H1 (cell line): Measurements from ENCODE around the gene NT5C. TPM values are rescaled to one million over a fixed set of nuclear protein-coding genes. Genes with fewer than 3 reads are reported as not detected.

Experiments used
- CTCF ChIA-PET: fragments of 300-600 bp; sonication (Branson Sonifier 250); formaldehyde crosslinking; loops from one replicate; lab custom pipeline; 2021; ENCODE audit not compliant: partially characterized antibody; lab: Charles Lee
- POLR2A ChIA-PET: fragments of 300-600 bp; sonication (Branson Sonifier 250); formaldehyde crosslinking; loops from one replicate; lab custom pipeline; 2021; ENCODE audit warnings: inconsistent platforms; ENCODE audit not compliant: partially characterized antibody; lab: Charles Lee
- DNase-seq, 2 experiments: peaks; one replicate each; pipeline versions ENCODE4 v3.0.0 to v3.0.0-alpha.2; 2010 to 2022; ENCODE audit warnings: low spot score in 2 of 2, low read depth in 1 of 2, mixed read lengths in 1 of 2
- FAIRE-seq: peaks from 2 replicates; lab custom pipeline; 2011; peaks lifted over from hg19 to GRCh38; lab: Jason Lieb, UNC
- H2AFZ ChIP-seq: 2 replicates; pipeline ENCODE4 v1.8.1; 2012; ENCODE audit warnings: low read length, inconsistent platforms
- H2AK5ac ChIP-seq: 2 replicates; pipeline ENCODE4 v1.6.1; 2013; ENCODE audit warnings: low read depth, low read length
- H2BK120ac ChIP-seq: replicated peaks from 2 replicates; pipeline ENCODE3; 2013; ENCODE audit warnings: low read depth, low read length, inconsistent platforms
- H2BK12ac ChIP-seq: 2 replicates; pipeline ENCODE4 v1.6.1; 2013; ENCODE audit warnings: low read depth, low read length
- H2BK15ac ChIP-seq: 2 replicates; pipeline ENCODE4 v1.6.1; 2013; ENCODE audit warnings: low read length
- H2BK20ac ChIP-seq: 2 replicates; pipeline ENCODE4 v1.6.1; 2013; ENCODE audit warnings: low read length
- H2BK5ac ChIP-seq: 2 replicates; pipeline ENCODE4 v1.6.1; 2013; ENCODE audit warnings: low read depth, low read length
- H3K14ac ChIP-seq: 2 replicates; pipeline ENCODE4 v1.6.1; 2013; ENCODE audit warnings: inconsistent platforms; ENCODE audit not compliant: insufficient read length
- H3K18ac ChIP-seq: 2 replicates; pipeline ENCODE4 v1.6.1; 2013; ENCODE audit warnings: low read length; ENCODE audit errors: extremely low read depth
- H3K23ac ChIP-seq: 2 replicates; pipeline ENCODE4 v1.6.1; 2013; ENCODE audit warnings: inconsistent platforms; ENCODE audit not compliant: insufficient read length
- H3K23me2 ChIP-seq: 2 replicates; pipeline ENCODE4 v1.6.1; 2013; ENCODE audit warnings: low read depth, low read length
- H3K27ac ChIP-seq: 2 replicates; pipeline ENCODE4 v1.6.1; 2011; ENCODE audit warnings: low read depth, low read length, inconsistent platforms
- H3K27me3 ChIP-seq, 4 experiments: replicated peaks in 1 of 4; 1 replicate in 1 of 4; 2 replicates in 3 of 4; pipeline versions ENCODE4 v1.6.1 to v1.8.1; 2011 to 2013; ENCODE audit warnings: low read length in 3 of 4, mild to moderate bottlenecking in 3 of 4, inconsistent platforms in 2 of 4, mixed read lengths in 2 of 4, moderate library complexity in 1 of 4; ENCODE audit not compliant: control insufficient read depth in 3 of 4, insufficient read depth in 3 of 4; ENCODE audit errors: extremely low read depth in 1 of 4
- H3K36me3 ChIP-seq, 4 experiments: 2 replicates each; pipeline versions ENCODE4 v1.6.1 to v1.8.1; 2011 to 2013; ENCODE audit warnings: mild to moderate bottlenecking in 4 of 4, low read length in 3 of 4, moderate library complexity in 2 of 4, control low read depth in 1 of 4, inconsistent platforms in 1 of 4; ENCODE audit not compliant: insufficient read depth in 4 of 4, control insufficient read depth in 2 of 4
- H3K4ac ChIP-seq: replicated peaks from 2 replicates; pipeline ENCODE3; 2013; ENCODE audit warnings: low read length, low read depth, mixed read lengths, inconsistent platforms; ENCODE audit not compliant: insufficient read length
- H3K4me1 ChIP-seq, 4 experiments: replicated peaks in 1 of 4; 1 replicate in 1 of 4; 2 replicates in 3 of 4; pipeline versions ENCODE4 v1.6.1 to v1.8.1; 2011 to 2013; ENCODE audit warnings: low read length in 3 of 4, inconsistent platforms in 2 of 4, mixed read lengths in 1 of 4; ENCODE audit not compliant: insufficient read depth in 4 of 4, control insufficient read depth in 3 of 4
- H3K4me2 ChIP-seq, 2 experiments: 2 replicates each; pipeline versions ENCODE4 v1.6.1 to v1.8.1; 2011 to 2013; ENCODE audit warnings: low read depth in 2 of 2, low read length in 2 of 2, control low read depth in 1 of 2, inconsistent platforms in 1 of 2, mild to moderate bottlenecking in 1 of 2; ENCODE audit not compliant: insufficient read depth in 1 of 2
- H3K4me3 ChIP-seq, 4 experiments: fragments of 200-600, 300-600 bp in 1 of 4; sonication (generic), shearing (Covaris generic), sonication (Bioruptor Twin) in 1 of 4; 2 replicates each; pipeline versions ENCODE4 v1.5.1 to v1.8.1; 2011 to 2016; ENCODE audit warnings: low read length in 4 of 4, low read depth in 3 of 4, control low read depth in 2 of 4, inconsistent platforms in 2 of 4, mild to moderate bottlenecking in 2 of 4, mixed read lengths in 1 of 4, moderate library complexity in 1 of 4; ENCODE audit not compliant: insufficient read depth in 2 of 4; ENCODE audit errors: extremely low read depth in 1 of 4
- H3K56ac ChIP-seq: replicated peaks from 2 replicates; pipeline ENCODE3; 2013; ENCODE audit warnings: low read depth, mild to moderate bottlenecking, mixed read lengths, low read length, inconsistent platforms; ENCODE audit not compliant: insufficient read length
- H3K79me1 ChIP-seq: 2 replicates; pipeline ENCODE4 v1.6.1; 2013; ENCODE audit warnings: low read depth, low read length, control low read depth
- H3K79me2 ChIP-seq, 2 experiments: 2 replicates each; pipeline versions ENCODE4 v1.6.1 to v1.8.1; 2012 to 2013; ENCODE audit warnings: low read length in 2 of 2, mild to moderate bottlenecking in 2 of 2, inconsistent platforms in 1 of 2; ENCODE audit not compliant: insufficient read depth in 2 of 2, control insufficient read depth in 1 of 2
- H3K9ac ChIP-seq, 4 experiments: replicated peaks in 1 of 4; 1 replicate in 1 of 4; 2 replicates in 3 of 4; pipeline versions ENCODE4 v1.6.1 to v1.8.1; 2011 to 2013; ENCODE audit warnings: low read depth in 3 of 4, low read length in 3 of 4, control low read depth in 2 of 4, mild to moderate bottlenecking in 2 of 4, moderate library complexity in 2 of 4, inconsistent platforms in 1 of 4; ENCODE audit errors: extremely low read depth in 1 of 4
- H3K9me3 ChIP-seq, 2 experiments: 2 replicates each; pipeline versions ENCODE4 v1.6.1 to v1.8.1; 2012 to 2013; ENCODE audit warnings: mild to moderate bottlenecking in 2 of 2, moderate library complexity in 2 of 2, control low read depth in 1 of 2, inconsistent platforms in 1 of 2, low read depth in 1 of 2, low read length in 1 of 2, mixed read lengths in 1 of 2; ENCODE audit not compliant: insufficient read depth in 2 of 2
- H4K20me1 ChIP-seq, 2 experiments: replicated peaks in 1 of 2; 2 replicates each; pipeline versions ENCODE3 to v1.8.1; 2011 to 2013; ENCODE audit warnings: inconsistent platforms in 2 of 2, low read length in 2 of 2, mild to moderate bottlenecking in 1 of 2; ENCODE audit not compliant: insufficient read depth in 2 of 2, control insufficient read depth in 1 of 2
- H4K5ac ChIP-seq: 2 replicates; pipeline ENCODE4 v1.6.1; 2013; ENCODE audit warnings: low read length, low read depth, mixed read lengths, inconsistent platforms; ENCODE audit not compliant: insufficient read length
- H4K8ac ChIP-seq: 2 replicates; pipeline ENCODE4 v1.8.0; 2013; ENCODE audit warnings: mild to moderate bottlenecking, moderate library complexity, low read length, inconsistent platforms; ENCODE audit not compliant: insufficient read depth; ENCODE audit errors: extremely low read depth
- H4K91ac ChIP-seq: replicated peaks from 2 replicates; pipeline ENCODE3; 2013; ENCODE audit warnings: low read length, mixed read lengths, inconsistent platforms; ENCODE audit not compliant: insufficient read length
- CTCF ChIP-seq, 3 experiments: IDR thresholded peaks; 1 replicate in 2 of 3; 2 replicates in 1 of 3; pipeline versions ENCODE4 v1.5.1 to v1.6.1; 2011; ENCODE audit warnings: low read length in 3 of 3, mild to moderate bottlenecking in 3 of 3, inconsistent platforms in 2 of 3, low read depth in 1 of 3, moderate library complexity in 1 of 3; ENCODE audit not compliant: insufficient read depth in 1 of 3; ENCODE audit errors: control extremely low read depth in 1 of 3
- GABPA ChIP-seq: IDR thresholded peaks from 2 replicates; pipeline ENCODE4 v1.6.1; 2011; ENCODE audit warnings: mild to moderate bottlenecking, low read length, moderate library complexity, borderline replicate concordance; ENCODE audit not compliant: insufficient read depth
- GTF2F1 ChIP-seq: IDR thresholded peaks from 2 replicates; pipeline ENCODE4 v1.6.1; 2012; ENCODE audit warnings: low read depth, low read length, improper control_type of control experiment, borderline replicate concordance
- KDM4A ChIP-seq: IDR thresholded peaks from one replicate; pipeline ENCODE4 v1.7.1; 2012; ENCODE audit warnings: low read depth, mild to moderate bottlenecking, moderate library complexity, low read length, inconsistent platforms; ENCODE audit not compliant: severe bottlenecking
- PHF8 ChIP-seq: fragments of 200-600 bp; sonication (generic); conservative IDR thresholded peaks from 2 replicates; pipeline ENCODE4 v1.7.1; 2012; ENCODE audit warnings: low read depth, mild to moderate bottlenecking, inconsistent platforms, low read length, moderate library complexity
- POLR2AphosphoS5 ChIP-seq: IDR thresholded peaks from 2 replicates; pipeline ENCODE4 v1.6.1; 2011; ENCODE audit warnings: low read depth, low read length
- SIN3A ChIP-seq, 2 experiments: IDR thresholded peaks in 1 of 2; conservative IDR thresholded peaks in 1 of 2; 2 replicates each; pipeline ENCODE4 v1.6.1; 2011 to 2012; ENCODE audit warnings: low read length in 2 of 2, improper control_type of control experiment in 1 of 2, low read depth in 1 of 2, mild to moderate bottlenecking in 1 of 2
- TAF7 ChIP-seq: optimal IDR thresholded peaks from 2 replicates; pipeline ENCODE3; 2011; ENCODE audit warnings: low read depth, mild to moderate bottlenecking, inconsistent platforms, low read length, moderate library complexity, borderline replicate concordance
- WGBS, 2 experiments: shearing (Covaris generic) in 1 of 2; methylation state at CpG; one replicate each; pipeline versions ENCODE4 v1.1.6 to v1.1.7; 2013 to 2015; ENCODE audit warnings: low lambda C conversion rate in 2 of 2, mixed read lengths in 2 of 2, inconsistent platforms in 1 of 2, low coverage in 1 of 2, missing lambda C conversion rate in 1 of 2; ENCODE audit not compliant: insufficient replicate concordance in 2 of 2, insufficient coverage in 1 of 2, insufficient read length in 1 of 2; ENCODE audit errors: extremely low coverage in 1 of 2, missing lambda C conversion rate in 1 of 2; 5-methylcytosine and 5-hydroxymethylcytosine counted together
- polyA plus RNA-seq, 7 experiments: library from polyadenylated mRNA; depleted of rRNA in 3 of 7; stranded (reverse) in 5 of 7; unstranded in 2 of 7; fragments of >200 nt in 5 of 7; fragments of 200-250 nt in 2 of 7; gene quantifications; 1 replicate in 5 of 7; 2 replicates in 1 of 7; 4 replicates in 1 of 7; pipeline versions ENCODE4 v1.2.1 to v1.2.3, GENCODE V29; 2011 to 2013; ENCODE audit warnings: missing spikeins in 2 of 7, mixed read lengths in 2 of 7
- total RNA-seq: library from RNA; stranded (reverse); fragmentation: NEBNext Ultra II Directional; extraction: Animal tissue kit (Norgen Biotek cat#: 25700); gene quantifications from 2 replicates; pipeline ENCODE4 v1.2.1, GENCODE V29; 2021

Gene NT5C
- total and polyA plus RNA-seq, 2 of the 8 experiments (the other 6 are each of a cell fraction or from before 2014, with no cell fraction given): 52.1 to 66.4 TPM

- CTCF ChIA-PET: interaction anchor here (0.6 to 9.6 kb wide), 13 partner anchors 9 to 330 kb away, joined by 3 to 239 read pairs (median 4); partner anchors contain the start of gene NT5C
- TF ChIP-seq KDM4A (peak; percentile 15), PHF8 (0 out of 2 replicates have a peak, but pooled peaks have one; percentile 5), TAF7 (no peak), GTF2F1 (no peak), SIN3A (conservative IDR thresholded peaks at IDR 0.05 in 1 of 2, IDR thresholded peaks at IDR 0.05 in 1 of 2; ENCODE audit: low read depth in 1 of 2, low read length in 2 of 2) (no peak), GABPA (no peak), CTCF (IDR thresholded peaks at IDR 0.05; ENCODE audit: control extremely low read depth in 1 of 3, insufficient read depth in 1 of 3, low read depth in 1 of 3, low read length in 3 of 3) (no peak), POLR2AphosphoS5 (no peak)
Measured at GRCh38 chr17:75110234-75110937, 21.2 kb downstream of the NT5C start.

More at GRCh38 chr17:75110234-75110937, 21.2 kb downstream of the NT5C start:
- no peak overlapping the region for H2BK15ac ChIP-seq
- H3K79me2 ChIP-seq: peaks cover 0 to 3% of the 10 kb centered on the region in 2 experiments; a peak in 1 of 4 replicates
- peaks cover 5% of the 10 kb centered on the region; the same call in 1 of the 2 replicates for H3K79me1 ChIP-seq
- H3K18ac ChIP-seq: no peak overlapping the region
- H3K23ac ChIP-seq: no peak overlapping the region
- no peak overlapping the region; the same call in 1 of the 2 replicates for H3K27ac ChIP-seq
- H4K91ac ChIP-seq: peak overlapping the region; percentile 6
- peak overlapping the region; percentile 10 for H3K56ac ChIP-seq
- no peak overlapping the region for H2BK120ac ChIP-seq
- no peak overlapping the region for H2BK20ac ChIP-seq
- H2BK12ac ChIP-seq: no peak overlapping the region
- 33% methylated on average over 24 of the region's 40 CpGs; no CpG with 5 or more reads in 1 of the 2 experiments for WGBS, 2 experiments
- no peak for FAIRE-seq
- H4K8ac ChIP-seq: peak overlapping the region; percentile 32; the same call in 1 of the 2 replicates
- H3K14ac ChIP-seq: no peak overlapping the region
- peak overlapping the region; percentile 43; the same call in 1 of the 2 replicates for H2AFZ ChIP-seq
- no peaks in the 10 kb centered on the region for H3K9me3 ChIP-seq
- no peaks in the 10 kb centered on the region for H3K27me3 ChIP-seq
- peak overlapping the region; percentile 81 for H4K5ac ChIP-seq
- H3K9ac ChIP-seq: peak overlapping the region in 1 of 4 experiments; percentile 70; a peak in 1 of 7 replicates
- H4K20me1 ChIP-seq: no peaks in the 10 kb centered on the region
- no peak overlapping the region for H3K4ac ChIP-seq
- H2AK5ac ChIP-seq: no peak overlapping the region
- DNase-seq: peak in 1 of 2 experiments; percentile 77
- H3K4me3 ChIP-seq: peak overlapping the region; percentile 49 to 78 (median 75)
- no peaks in the 10 kb centered on the region for H3K36me3 ChIP-seq
- no peak overlapping the region for H2BK5ac ChIP-seq
- H3K23me2 ChIP-seq: peaks cover 12% of the 10 kb centered on the region; the same call in 1 of the 2 replicates
- peak overlapping the region; percentile 82 to 98 for H3K4me2 ChIP-seq
- POLR2A ChIA-PET: interaction anchor here (0.6 to 2.0 kb wide), 16 partner anchors 9 to 130 kb away, joined by 3 to 8 read pairs (median 4); partner anchors contain the start of genes JPT1 and SLC16A5
- H3K4me1 ChIP-seq: peaks cover 0 to 2% (median under 1%) of the 10 kb centered on the region in 4 experiments; a peak in 3 of 7 replicates
